ENCODE measurements around the gene ADI1.

Gene ADI1

GRCh38 chr2:3490191-3491170, 28.9 kb downstream of the ADI1 start:
- H2AK5ac ChIP-seq (ENCODE audit: low read depth, low read length), result peak overlapping the region; percentile 5
- WGBS, 2 donors (ENCODE audit: extremely low coverage in 2 of 2, insufficient read length in 2 of 2, insufficient replicate concordance in 1 of 2), result no CpG with 5 or more reads among the region's 27 CpGs

GRCh38 chr2:3489764-3490115, 29.6 kb downstream of the ADI1 start:
- Histone ChIP-seq H4K8ac (ENCODE audit: low read depth, low read length) (no peak overlapping the region), H3K4me1 (ENCODE audit: control insufficient read depth in 2 of 2, insufficient read depth in 1 of 2, low read depth in 1 of 2, low read length in 2 of 2) (peaks cover 3 to 9% of the 10 kb centered on the region in 2 donors), H4K91ac (ENCODE audit: low read depth, low read length, poor library complexity) (no peak overlapping the region), H3K36me3 (replicated peaks in 1 of 2; ENCODE audit: control insufficient read depth in 2 of 2, insufficient read depth in 2 of 2, low read length in 2 of 2) (peaks cover 0 to 9% of the 10 kb centered on the region in 2 donors), H2BK120ac (ENCODE audit: low read depth, low read length) (no peak overlapping the region), H3K79me1 (ENCODE audit: low read depth, low read length) (no peaks in the 10 kb centered on the region), H2AK5ac (ENCODE audit: low read depth, low read length) (peak overlapping the region; percentile 5), H3K27me3 (ENCODE audit: control insufficient read depth in 3 of 3, insufficient read depth in 3 of 3, low read depth in 1 of 3, low read length in 3 of 3) (no peaks in the 10 kb centered on the region), H2BK5ac (ENCODE audit: low read length) (no peak overlapping the region), H3K18ac (ENCODE audit: low read length) (no peak overlapping the region), H3K4me2 (ENCODE audit: insufficient read depth, low read length, poor library complexity, severe bottlenecking) (no peak overlapping the region), H3K9ac (ENCODE audit: low read depth, low read length, poor library complexity) (no peak overlapping the region), H3K9me3 (replicated peaks in 1 of 2; ENCODE audit: control insufficient read depth in 2 of 2, insufficient read depth in 1 of 2, low read depth in 1 of 2, low read length in 2 of 2) (peaks cover 0 to 11% of the 10 kb centered on the region in 2 donors), H3K23ac (ENCODE audit: low read depth, low read length, poor library complexity) (no peak overlapping the region), H3K4me3 (ENCODE audit: low read length in 2 of 2) (no peak overlapping the region), H2BK12ac (ENCODE audit: low read length) (no peak overlapping the region), H2AFZ (ENCODE audit: low read length) (no peak overlapping the region), H3K4ac (ENCODE audit: low read length) (no peak overlapping the region), H3K27ac (replicated peaks; ENCODE audit: low read length) (no peak overlapping the region), H3K14ac (ENCODE audit: low read length) (no peak overlapping the region), H2BK15ac (ENCODE audit: low read length) (peak overlapping the region; percentile 6)
- WGBS, 2 donors (ENCODE audit: extremely low coverage in 2 of 2, insufficient read length in 2 of 2, insufficient replicate concordance in 1 of 2), result no CpG with 5 or more reads among the region's 16 CpGs
- DNase-seq (ENCODE audit: low spot score), result no peak

More at GRCh38 chr2:3490191-3491170, 28.9 kb downstream of the ADI1 start:
- H3K4me2 ChIP-seq (ENCODE audit: insufficient read depth, low read length, poor library complexity, severe bottlenecking), result no peak overlapping the region
- no peak overlapping the region for H4K91ac ChIP-seq (ENCODE audit: low read depth, low read length, poor library complexity)
- H3K9ac ChIP-seq (ENCODE audit: low read depth, low read length, poor library complexity), result no peak overlapping the region
- no peaks in the 10 kb centered on the region for H3K27me3 ChIP-seq (ENCODE audit: control insufficient read depth in 3 of 3, insufficient read depth in 3 of 3, low read depth in 1 of 3, low read length in 3 of 3)
- no peak overlapping the region for H3K4ac ChIP-seq (ENCODE audit: low read length)
- no peak overlapping the region for H3K14ac ChIP-seq (ENCODE audit: low read length)
- H2AFZ ChIP-seq (ENCODE audit: low read length), result no peak overlapping the region
- no peak overlapping the region for H2BK5ac ChIP-seq (ENCODE audit: low read length)
- H3K4me1 ChIP-seq (ENCODE audit: control insufficient read depth in 2 of 2, insufficient read depth in 1 of 2, low read depth in 1 of 2, low read length in 2 of 2), result peaks cover 3 to 9% of the 10 kb centered on the region in 2 donors
- no peak for DNase-seq (ENCODE audit: low spot score)
- H2BK15ac ChIP-seq (ENCODE audit: low read length), result peak overlapping the region; percentile 6
- H3K9me3 ChIP-seq (replicated peaks in 1 of 2; ENCODE audit: control insufficient read depth in 2 of 2, insufficient read depth in 1 of 2, low read depth in 1 of 2, low read length in 2 of 2), result peaks cover 0 to 11% of the 10 kb centered on the region in 2 donors
- H3K36me3 ChIP-seq (replicated peaks in 1 of 2; ENCODE audit: control insufficient read depth in 2 of 2, insufficient read depth in 2 of 2, low read length in 2 of 2), result peaks cover 1 to 13% of the 10 kb centered on the region in 2 donors
- H3K18ac ChIP-seq (ENCODE audit: low read length), result peak overlapping the region; percentile 61
- H4K8ac ChIP-seq (ENCODE audit: low read depth, low read length), result no peak overlapping the region
- H2BK12ac ChIP-seq (ENCODE audit: low read length), result no peak overlapping the region
- H2BK120ac ChIP-seq (ENCODE audit: low read depth, low read length), result no peak overlapping the region
- no peaks in the 10 kb centered on the region for H3K79me1 ChIP-seq (ENCODE audit: low read depth, low read length)
- H3K4me3 ChIP-seq (ENCODE audit: low read length in 2 of 2), result no peak overlapping the region
- no peak overlapping the region for H3K23ac ChIP-seq (ENCODE audit: low read depth, low read length, poor library complexity)
- H3K27ac ChIP-seq (replicated peaks; ENCODE audit: low read length), result no peak overlapping the region

GRCh38 chr2:3488855-3489763, 30.2 kb downstream of the ADI1 start:
- DNase-seq (ENCODE audit: low spot score), result no peak
- H3K23ac ChIP-seq (ENCODE audit: low read depth, low read length, poor library complexity), result no peak overlapping the region
- no peak overlapping the region for H3K18ac ChIP-seq (ENCODE audit: low read length)

More at GRCh38 chr2:3488855-3489763, 30.2 kb downstream of the ADI1 start:
- H3K4me1 ChIP-seq (ENCODE audit: control insufficient read depth in 2 of 2, insufficient read depth in 1 of 2, low read depth in 1 of 2, low read length in 2 of 2), result peaks cover 3 to 8% of the 10 kb centered on the region in 2 donors
- peaks cover 0 to 9% of the 10 kb centered on the region in 2 donors for H3K36me3 ChIP-seq (replicated peaks in 1 of 2; ENCODE audit: control insufficient read depth in 2 of 2, insufficient read depth in 2 of 2, low read length in 2 of 2)
- no peak overlapping the region for H2AFZ ChIP-seq (ENCODE audit: low read length)
- H2BK12ac ChIP-seq (ENCODE audit: low read length), result no peak overlapping the region
- no peak overlapping the region for H2BK5ac ChIP-seq (ENCODE audit: low read length)
- peaks cover 0 to 14% of the 10 kb centered on the region in 2 donors for H3K9me3 ChIP-seq (replicated peaks in 1 of 2; ENCODE audit: control insufficient read depth in 2 of 2, insufficient read depth in 1 of 2, low read depth in 1 of 2, low read length in 2 of 2)
- H3K14ac ChIP-seq (ENCODE audit: low read length), result peak overlapping the region; percentile 49
- peak overlapping the region; percentile 76 for H2AK5ac ChIP-seq (ENCODE audit: low read depth, low read length)
- no peaks in the 10 kb centered on the region for H3K79me1 ChIP-seq (ENCODE audit: low read depth, low read length)
- H3K4me3 ChIP-seq (ENCODE audit: low read length in 2 of 2), result no peak overlapping the region
- no peak overlapping the region for H3K4ac ChIP-seq (ENCODE audit: low read length)
- H2BK15ac ChIP-seq (ENCODE audit: low read length), result no peak overlapping the region
- no peak overlapping the region for H2BK120ac ChIP-seq (ENCODE audit: low read depth, low read length)
- H3K9ac ChIP-seq (ENCODE audit: low read depth, low read length, poor library complexity), result no peak overlapping the region
- no peak overlapping the region for H4K8ac ChIP-seq (ENCODE audit: low read depth, low read length)
- H3K27me3 ChIP-seq (ENCODE audit: control insufficient read depth in 3 of 3, insufficient read depth in 3 of 3, low read depth in 1 of 3, low read length in 3 of 3), result no peaks in the 10 kb centered on the region
- WGBS, 2 donors (ENCODE audit: extremely low coverage in 2 of 2, insufficient read length in 2 of 2, insufficient replicate concordance in 1 of 2), result no CpG with 5 or more reads among the region's 27 CpGs
- H3K4me2 ChIP-seq (ENCODE audit: insufficient read depth, low read length, poor library complexity, severe bottlenecking), result no peak overlapping the region
- no peak overlapping the region for H3K27ac ChIP-seq (replicated peaks; ENCODE audit: low read length)
- H4K91ac ChIP-seq (ENCODE audit: low read depth, low read length, poor library complexity), result no peak overlapping the region

All from neuronal stem cell (in vitro differentiated cells).